ENCODE data around the gene AKAP10.

Gene AKAP10

GRCh38 chr17:20008242-20009051, 30.8 kb upstream of the AKAP10 start:
- peaks cover 7% of the 10 kb centered on the region for H3K4me1 ChIP-seq (ENCODE audit: control insufficient read depth, low read depth, low read length)
- peaks cover 38% of the 10 kb centered on the region for H3K27me3 ChIP-seq (ENCODE audit: control insufficient read depth, insufficient read depth, low read length)
- no peaks in the 10 kb centered on the region for H3K36me3 ChIP-seq (ENCODE audit: control insufficient read depth, low read depth, low read length)
- H3K9me3 ChIP-seq (ENCODE audit: control insufficient read depth, low read depth, low read length) = no peaks in the 10 kb centered on the region
- peak overlapping the region; percentile 82 for H3K4me3 ChIP-seq (ENCODE audit: low read length)
- H3K27ac ChIP-seq (ENCODE audit: low read length) = no peak overlapping the region
- H3K9ac ChIP-seq (ENCODE audit: low read length) = no peak overlapping the region

- Histone ChIP-seq H3K36me3 (ENCODE audit: control insufficient read depth, low read depth, low read length) (no peaks in the 10 kb centered on the region), H3K4me3 (ENCODE audit: low read length) (no peak overlapping the region), H3K4me1 (ENCODE audit: control insufficient read depth, low read depth, low read length) (no peaks in the 10 kb centered on the region), H3K27me3 (ENCODE audit: control insufficient read depth, insufficient read depth, low read length) (no peaks in the 10 kb centered on the region), H3K27ac (ENCODE audit: low read length) (no peak overlapping the region), H3K9ac (ENCODE audit: low read length) (no peak overlapping the region), H3K9me3 (ENCODE audit: control insufficient read depth, low read depth, low read length) (no peaks in the 10 kb centered on the region)
These were observed 18.9 kb upstream of the AKAP10 start for GRCh38 chr17:19996502-19996901.

- no peak overlapping the region for H3K9ac ChIP-seq (ENCODE audit: low read length)
- no peak overlapping the region for H3K27ac ChIP-seq (ENCODE audit: low read length)
- no peaks in the 10 kb centered on the region for H3K27me3 ChIP-seq (ENCODE audit: control insufficient read depth, insufficient read depth, low read length)
- H3K9me3 ChIP-seq (ENCODE audit: control insufficient read depth, low read depth, low read length) = no peaks in the 10 kb centered on the region
- no peaks in the 10 kb centered on the region for H3K4me1 ChIP-seq (ENCODE audit: control insufficient read depth, low read depth, low read length)
- no peak overlapping the region for H3K4me3 ChIP-seq (ENCODE audit: low read length)
- H3K36me3 ChIP-seq (ENCODE audit: control insufficient read depth, low read depth, low read length) = no peaks in the 10 kb centered on the region
These were observed 18.5 kb upstream of the AKAP10 start for GRCh38 chr17:19996086-19996485.

- Histone ChIP-seq H3K4me1 (ENCODE audit: control insufficient read depth, low read depth, low read length) (no peaks in the 10 kb centered on the region), H3K9me3 (ENCODE audit: control insufficient read depth, low read depth, low read length) (no peaks in the 10 kb centered on the region), H3K27me3 (ENCODE audit: control insufficient read depth, insufficient read depth, low read length) (no peaks in the 10 kb centered on the region), H3K9ac (ENCODE audit: low read length) (peak overlapping the region; percentile 40), H3K36me3 (ENCODE audit: control insufficient read depth, low read depth, low read length) (no peaks in the 10 kb centered on the region), H3K27ac (ENCODE audit: low read length) (no peak overlapping the region), H3K4me3 (ENCODE audit: low read length) (peak overlapping the region; percentile 31)
These were observed 15.4 kb upstream of the AKAP10 start for GRCh38 chr17:19992803-19993713.

- no peak overlapping the region for H3K4me3 ChIP-seq (ENCODE audit: low read length)
- no peak overlapping the region for H3K9ac ChIP-seq (ENCODE audit: low read length)
- peaks cover 12% of the 10 kb centered on the region for H3K4me1 ChIP-seq (ENCODE audit: control insufficient read depth, low read depth, low read length)
- H3K27me3 ChIP-seq (ENCODE audit: control insufficient read depth, insufficient read depth, low read length) = no peaks in the 10 kb centered on the region
- H3K27ac ChIP-seq (ENCODE audit: low read length) = no peak overlapping the region
- no peaks in the 10 kb centered on the region for H3K9me3 ChIP-seq (ENCODE audit: control insufficient read depth, low read depth, low read length)
- H3K36me3 ChIP-seq (ENCODE audit: control insufficient read depth, low read depth, low read length) = no peaks in the 10 kb centered on the region
These were observed 13.7 kb upstream of the AKAP10 start for GRCh38 chr17:19991252-19991885.

- Histone ChIP-seq H3K27ac (ENCODE audit: low read length) (no peak overlapping the region), H3K27me3 (ENCODE audit: control insufficient read depth, insufficient read depth, low read length) (no peaks in the 10 kb centered on the region), H3K36me3 (ENCODE audit: control insufficient read depth, low read depth, low read length) (no peaks in the 10 kb centered on the region), H3K9me3 (ENCODE audit: control insufficient read depth, low read depth, low read length) (no peaks in the 10 kb centered on the region), H3K4me3 (ENCODE audit: low read length) (no peak overlapping the region), H3K4me1 (ENCODE audit: control insufficient read depth, low read depth, low read length) (peaks cover 12% of the 10 kb centered on the region), H3K9ac (ENCODE audit: low read length) (no peak overlapping the region)
These were observed 10.3 kb upstream of the AKAP10 start for GRCh38 chr17:19987897-19988296.

GRCh38 chr17:19986941-19987861, 9.6 kb upstream of the AKAP10 start:
- Histone ChIP-seq H3K4me3 (ENCODE audit: low read length) (no peak overlapping the region), H3K9ac (ENCODE audit: low read length) (peak overlapping the region; percentile 16), H3K9me3 (ENCODE audit: control insufficient read depth, low read depth, low read length) (no peaks in the 10 kb centered on the region), H3K4me1 (ENCODE audit: control insufficient read depth, low read depth, low read length) (peaks cover 12% of the 10 kb centered on the region), H3K27ac (ENCODE audit: low read length) (no peak overlapping the region), H3K36me3 (ENCODE audit: control insufficient read depth, low read depth, low read length) (no peaks in the 10 kb centered on the region), H3K27me3 (ENCODE audit: control insufficient read depth, insufficient read depth, low read length) (no peaks in the 10 kb centered on the region)

- Histone ChIP-seq H3K27me3 (ENCODE audit: control insufficient read depth, insufficient read depth, low read length) (no peaks in the 10 kb centered on the region), H3K4me1 (ENCODE audit: control insufficient read depth, low read depth, low read length) (no peaks in the 10 kb centered on the region), H3K9ac (ENCODE audit: low read length) (no peak overlapping the region), H3K27ac (ENCODE audit: low read length) (no peak overlapping the region), H3K36me3 (ENCODE audit: control insufficient read depth, low read depth, low read length) (no peaks in the 10 kb centered on the region), H3K9me3 (ENCODE audit: control insufficient read depth, low read depth, low read length) (no peaks in the 10 kb centered on the region), H3K4me3 (ENCODE audit: low read length) (no peak overlapping the region)
These were observed 2.5 kb upstream of the AKAP10 start for GRCh38 chr17:19979917-19980770.

- Histone ChIP-seq H3K4me1 (ENCODE audit: control insufficient read depth, low read depth, low read length) (no peaks in the 10 kb centered on the region), H3K9ac (ENCODE audit: low read length) (no peak overlapping the region), H3K27me3 (ENCODE audit: control insufficient read depth, insufficient read depth, low read length) (no peaks in the 10 kb centered on the region), H3K9me3 (ENCODE audit: control insufficient read depth, low read depth, low read length) (no peaks in the 10 kb centered on the region), H3K27ac (ENCODE audit: low read length) (no peak overlapping the region), H3K4me3 (ENCODE audit: low read length) (peak overlapping the region; percentile 99), H3K36me3 (ENCODE audit: control insufficient read depth, low read depth, low read length) (no peaks in the 10 kb centered on the region)
These were observed 1.2 kb upstream of the AKAP10 start for GRCh38 chr17:19978805-19979211.

GRCh38 chr17:19978209-19978802, 678 bp upstream of the AKAP10 start:
- peak overlapping the region; percentile 70 for H3K27ac ChIP-seq (ENCODE audit: low read length)
- H3K4me3 ChIP-seq (ENCODE audit: low read length) = peak overlapping the region; percentile 99
- H3K4me1 ChIP-seq (ENCODE audit: control insufficient read depth, low read depth, low read length) = no peaks in the 10 kb centered on the region
- H3K9me3 ChIP-seq (ENCODE audit: control insufficient read depth, low read depth, low read length) = no peaks in the 10 kb centered on the region
- no peaks in the 10 kb centered on the region for H3K36me3 ChIP-seq (ENCODE audit: control insufficient read depth, low read depth, low read length)
- no peaks in the 10 kb centered on the region for H3K27me3 ChIP-seq (ENCODE audit: control insufficient read depth, insufficient read depth, low read length)
- peak overlapping the region; percentile 96 for H3K9ac ChIP-seq (ENCODE audit: low read length)

Measured in iPS-18a (cell line).